ENCODE results near the gene PELO.

- TF ChIP-seq CTCF (optimal IDR thresholded peaks at IDR 0.05 in 1 of 3, IDR thresholded peaks at IDR 0.05 in 1 of 3, conservative IDR thresholded peaks at IDR 0.05 in 1 of 3; ENCODE audit: extremely low read depth in 1 of 3, insufficient read depth in 2 of 3, low read length in 3 of 3) (no peak), EZH2 (IDR thresholded peaks at IDR 0.05; ENCODE audit: low read length) (no peak)
Observed at GRCh38 chr5:52757527-52757926, 30.2 kb upstream of the PELO start.
